ENCODE data around the gene MMP15. TPM values are rescaled to one million over a fixed set of nuclear protein-coding genes. Genes with fewer than 3 reads are reported as not detected.

The MMP15 gene
- total and polyA plus RNA-seq, 7 experiments from 2014 or later: 0.06 to 0.85 (median 0.47) TPM; not detected in 1

- Mint-ChIP-seq H3K27me3 (no peaks in the 10 kb centered on the region), H3K4me1 (peaks cover 24 to 70% (median 55%) of the 10 kb centered on the region in 7 donors), H3K4me3 (peak overlapping the region; percentile 70 to 91 (median 82)), H3K36me3 (peaks cover 0 to 11% (median 0%) of the 10 kb centered on the region in 5 donors), H3K27ac (peak overlapping the region; percentile 79 to 92 (median 85)), H3K9me3 (no peaks in the 10 kb centered on the region)
- peaks cover 51 to 55% of the 10 kb centered on the region in 2 donors for H3K4me1 ChIP-seq (ENCODE audit: control insufficient read depth in 2 of 2, insufficient read depth in 2 of 2, low read length in 2 of 2)
- ChIA-PET CTCF (interaction anchor here (0.7 to 6.6 kb wide), 3 partner anchors 92 to 168 kb away, joined by 3 to 43 read pairs (median 16); no protein-coding TSS in a partner anchor), POLR2A (interaction anchor here (0.9 to 1.0 kb wide), 2 partner anchors 10 to 1067 kb away, joined by 3 to 4 read pairs; no protein-coding TSS in a partner anchor)
- DNase-seq (peak in 8 of 9 donors; percentile 19 to 61 (median 32)), ATAC-seq (no peak)
- H3K36me3 ChIP-seq (ENCODE audit: control insufficient read depth in 2 of 3, insufficient read depth in 3 of 3, low read length in 3 of 3): peaks cover 0 to 45% (median 12%) of the 10 kb centered on the region in 3 experiments
- intact Hi-C loops (cut with micrococcal nuclease): loop anchor here in 1 of 2 donors (1.0 to 5.0 kb wide), 3 partner anchors 190 to 406 kb away; no protein-coding TSS in a partner anchor
- peak overlapping the region; percentile 85 for H3K27ac ChIP-seq (ENCODE audit: low read depth, low read length)
- H3K9me3 ChIP-seq (ENCODE audit: control insufficient read depth in 2 of 3, low read length in 3 of 3): no peaks in the 10 kb centered on the region
- peak overlapping the region; percentile 67 for H3K4me3 ChIP-seq (ENCODE audit: low read length)
- H3K27me3 ChIP-seq (ENCODE audit: control insufficient read depth in 2 of 2, insufficient read depth in 2 of 2, low read length in 2 of 2): no peaks in the 10 kb centered on the region
Measured at GRCh38 chr16:57998486-57998885, 27.1 kb upstream of the MMP15 start.

DNA sequence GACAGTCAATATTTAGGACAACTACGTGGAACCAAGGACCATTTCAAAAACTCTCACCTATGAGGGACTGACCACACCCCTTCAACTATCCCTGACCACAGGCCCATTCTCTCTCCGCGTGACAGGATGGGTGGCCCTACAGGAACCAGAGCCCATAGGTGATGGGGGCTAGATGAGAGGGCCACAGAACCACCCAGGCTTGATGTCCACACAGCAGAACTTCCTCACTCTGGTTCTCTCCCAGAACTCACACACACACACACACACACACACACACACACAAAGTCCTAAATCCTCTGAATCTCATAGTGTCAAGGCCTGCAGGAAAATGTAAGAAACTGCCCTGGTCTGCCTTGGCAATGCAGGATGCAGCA, 26.6 kb upstream of the MMP15 start:
- Mint-ChIP-seq H3K4me3 (peak overlapping the region; percentile 70 to 91 (median 82)), H3K9me3 (no peaks in the 10 kb centered on the region), H3K4me1 (peaks cover 27 to 73% (median 59%) of the 10 kb centered on the region in 7 donors), H3K27ac (peak overlapping the region; percentile 22 to 92 (median 83)), H3K27me3 (no peaks in the 10 kb centered on the region), H3K36me3 (peaks cover 0 to 11% (median 0%) of the 10 kb centered on the region in 5 donors)
- DNase-seq (no peak), ATAC-seq (no peak)
- intact Hi-C loops (cut with micrococcal nuclease): loop anchor here in 1 of 2 donors (1.0 to 5.0 kb wide), 3 partner anchors 191 to 407 kb away; no protein-coding TSS in a partner anchor
- CTCF ChIA-PET: interaction anchor here (0.7 to 6.6 kb wide), 4 partner anchors 24 to 168 kb away, joined by 3 to 43 read pairs (median 10); no protein-coding TSS in a partner anchor
- Histone ChIP-seq H3K4me3 (ENCODE audit: low read length) (peak overlapping the region; percentile 67), H3K4me1 (ENCODE audit: control insufficient read depth in 2 of 2, insufficient read depth in 2 of 2, low read length in 2 of 2) (peaks cover 51 to 55% of the 10 kb centered on the region in 2 donors), H3K27me3 (ENCODE audit: control insufficient read depth in 2 of 2, insufficient read depth in 2 of 2, low read length in 2 of 2) (no peaks in the 10 kb centered on the region), H3K27ac (ENCODE audit: low read depth, low read length) (peak overlapping the region; percentile 85), H3K36me3 (ENCODE audit: control insufficient read depth in 2 of 3, insufficient read depth in 3 of 3, low read length in 3 of 3) (peaks cover 0 to 41% (median 12%) of the 10 kb centered on the region in 3 experiments), H3K9me3 (ENCODE audit: control insufficient read depth in 2 of 3, low read length in 3 of 3) (no peaks in the 10 kb centered on the region)
- POLR2A ChIA-PET: interaction anchor here (0.6 to 2.7 kb wide), 4 partner anchors 10 to 1068 kb away, joined by 3 to 15 read pairs (median 4); no protein-coding TSS in a partner anchor

DNA sequence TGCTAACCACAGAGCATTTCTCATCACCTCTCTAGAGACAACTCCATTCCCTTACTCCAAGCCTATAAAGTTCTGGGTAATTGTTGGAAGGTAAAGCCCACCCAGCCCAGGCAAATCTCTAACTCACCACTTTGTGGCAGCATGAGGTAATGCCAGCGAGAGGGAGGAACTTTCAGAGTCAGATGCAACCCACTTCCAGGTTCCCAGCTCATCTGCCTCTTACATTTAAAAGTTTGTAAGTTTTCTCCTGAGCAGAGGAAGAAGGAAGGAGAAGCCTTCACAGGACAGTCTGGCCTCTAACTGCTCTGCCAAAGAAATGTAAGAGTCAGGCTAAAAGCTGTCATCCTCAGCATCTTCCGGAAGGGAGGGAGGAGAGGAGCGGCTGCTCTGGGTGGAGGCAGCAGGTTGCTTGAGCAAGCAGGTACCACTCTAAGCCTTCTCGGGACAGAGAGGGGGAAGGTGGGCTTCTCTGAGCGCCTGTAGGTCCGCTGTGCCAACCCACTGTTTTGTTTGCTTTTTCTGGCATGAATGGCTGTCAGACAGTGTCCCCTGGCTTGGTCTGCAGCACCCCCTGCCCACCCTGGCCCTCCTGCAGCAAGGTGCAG, 26.1 kb upstream of the MMP15 start:
- Mint-ChIP-seq H3K9me3 (no peaks in the 10 kb centered on the region), H3K4me3 (peak overlapping the region; percentile 70 to 91 (median 82)), H3K4me1 (peaks cover 30 to 74% (median 59%) of the 10 kb centered on the region in 7 donors), H3K27ac (peak overlapping the region; percentile 22 to 92 (median 83)), H3K27me3 (no peaks in the 10 kb centered on the region), H3K36me3 (peaks cover 0 to 12% (median 0%) of the 10 kb centered on the region in 5 donors)
- H3K27me3 ChIP-seq (ENCODE audit: control insufficient read depth in 2 of 2, insufficient read depth in 2 of 2, low read length in 2 of 2): no peaks in the 10 kb centered on the region
- H3K4me1 ChIP-seq (ENCODE audit: control insufficient read depth in 2 of 2, insufficient read depth in 2 of 2, low read length in 2 of 2): peaks cover 48 to 52% of the 10 kb centered on the region in 2 donors
- H3K27ac ChIP-seq (ENCODE audit: low read depth, low read length): peak overlapping the region; percentile 85
- ChIA-PET CTCF (interaction anchor here (0.7 to 6.6 kb wide), 4 partner anchors 11 to 99 kb away, joined by 4 to 43 read pairs (median 11); no protein-coding TSS in a partner anchor), POLR2A (interaction anchor here (0.6 to 2.7 kb wide), 6 partner anchors 9 to 1068 kb away, joined by 3 to 15 read pairs (median 4); no protein-coding TSS in a partner anchor)
- intact Hi-C loops (cut with micrococcal nuclease): loop anchor here in 1 of 2 donors (2.0 to 5.0 kb wide), 2 partner anchors 235 to 407 kb away; no protein-coding TSS in a partner anchor
- H3K4me3 ChIP-seq (ENCODE audit: low read length): peak overlapping the region; percentile 67
- H3K36me3 ChIP-seq (ENCODE audit: control insufficient read depth in 2 of 3, insufficient read depth in 3 of 3, low read length in 3 of 3): peaks cover 0 to 36% (median 12%) of the 10 kb centered on the region in 3 experiments
- DNase-seq (peak in 8 of 9 donors; percentile 35 to 61 (median 51)), ATAC-seq (peak; percentile 12)
- H3K9me3 ChIP-seq (ENCODE audit: control insufficient read depth in 2 of 3, low read length in 3 of 3): no peaks in the 10 kb centered on the region

DNA sequence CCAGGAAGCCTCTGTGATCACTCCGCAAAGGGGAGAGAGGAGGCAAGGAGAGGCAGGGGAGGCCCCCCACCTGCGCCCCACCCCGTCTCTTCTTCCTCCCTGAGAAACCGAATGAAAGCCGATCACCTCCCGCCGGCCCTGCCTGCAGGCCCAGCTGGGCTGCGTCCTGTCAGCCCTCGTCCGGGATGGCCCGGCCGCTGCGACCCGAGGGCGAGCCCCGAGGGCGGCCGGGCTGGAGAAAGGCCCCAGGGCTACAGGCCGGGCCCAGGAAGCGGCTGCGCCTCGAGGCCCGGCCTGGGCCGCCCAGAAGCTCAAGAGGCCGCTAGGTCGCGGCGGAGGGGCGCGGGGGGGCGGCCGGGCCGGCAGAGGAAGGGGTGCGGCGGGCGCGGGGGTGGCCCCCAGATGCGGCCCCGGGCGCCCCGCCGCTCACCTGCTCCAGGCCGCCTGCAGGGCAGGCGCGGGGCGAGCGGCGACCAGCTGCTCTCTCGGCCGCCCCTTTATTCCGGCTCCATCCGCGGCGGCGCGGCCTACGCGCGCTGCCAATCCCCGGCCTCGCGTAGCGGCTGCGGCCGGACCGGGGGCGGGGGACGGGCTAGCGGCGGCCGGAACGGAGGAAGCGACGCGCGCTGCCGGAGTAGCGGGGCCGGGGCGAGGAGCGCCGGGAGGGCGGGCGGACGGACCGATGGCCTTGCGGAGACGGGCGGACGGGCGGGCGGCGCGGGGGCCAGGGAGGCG, 25.4 kb upstream of the MMP15 start, which contains the start of gene ZNF319:
TSS of gene ZNF319 (minus strand) at position 702 of the 735 bp plus-strand sequence. CDS start 2,407 bp downstream, outside the sequence.
- peaks cover 0 to 12% (median 0%) of the 10 kb centered on the region in 5 donors for H3K36me3 Mint-ChIP-seq
- peak within 1 kb of the TSS; percentile 85 to 94 (median 92) for H3K4me3 Mint-ChIP-seq
- Histone ChIP-seq H3K4me1 (ENCODE audit: control insufficient read depth in 2 of 2, insufficient read depth in 2 of 2, low read length in 2 of 2) (peaks cover 42 to 46% of the 10 kb centered on the region in 2 donors), H3K27me3 (ENCODE audit: control insufficient read depth in 2 of 2, insufficient read depth in 2 of 2, low read length in 2 of 2) (no peaks in the 10 kb centered on the region), H3K9me3 (ENCODE audit: control insufficient read depth in 2 of 3, low read length in 3 of 3) (no peaks in the 10 kb centered on the region), H3K36me3 (ENCODE audit: control insufficient read depth in 2 of 3, insufficient read depth in 3 of 3, low read length in 3 of 3) (peaks cover 0 to 34% (median 12%) of the 10 kb centered on the region in 3 experiments), H3K4me3 (ENCODE audit: low read length) (peak within 1 kb of the TSS; percentile 98), H3K27ac (ENCODE audit: low read depth, low read length) (peak within 1 kb of the TSS; percentile 85)
- DNase-seq (peak in 2 of 9 donors; percentile 11 to 46), ATAC-seq (peak; percentile 23)
- H3K4me1 Mint-ChIP-seq: peaks cover 31 to 74% (median 61%) of the 10 kb centered on the region in 7 donors
- H3K9me3 Mint-ChIP-seq: no peaks in the 10 kb centered on the region
- H3K27me3 Mint-ChIP-seq: no peaks in the 10 kb centered on the region
- peak within 1 kb of the TSS; percentile 82 to 95 (median 91) for H3K27ac Mint-ChIP-seq
- POLR2A ChIA-PET: interaction anchor here (0.8 to 2.7 kb wide), 5 partner anchors 10 to 100 kb away, joined by 3 to 15 read pairs (median 3); no protein-coding TSS in a partner anchor
- intact Hi-C loops (cut with micrococcal nuclease): loop anchor here (1.0 to 10.0 kb wide), 12 partner anchors 15 to 1548 kb away; partner anchors contain the start of genes CSNK2A2 (in 1 of the 2), NUDT21 (in 1 of the 2) and OGFOD1 (in 1 of the 2)
- CTCF ChIA-PET: interaction anchor here (1.0 to 6.6 kb wide), 3 partner anchors 11 to 100 kb away, joined by 6 to 43 read pairs (median 16); no protein-coding TSS in a partner anchor

DNA sequence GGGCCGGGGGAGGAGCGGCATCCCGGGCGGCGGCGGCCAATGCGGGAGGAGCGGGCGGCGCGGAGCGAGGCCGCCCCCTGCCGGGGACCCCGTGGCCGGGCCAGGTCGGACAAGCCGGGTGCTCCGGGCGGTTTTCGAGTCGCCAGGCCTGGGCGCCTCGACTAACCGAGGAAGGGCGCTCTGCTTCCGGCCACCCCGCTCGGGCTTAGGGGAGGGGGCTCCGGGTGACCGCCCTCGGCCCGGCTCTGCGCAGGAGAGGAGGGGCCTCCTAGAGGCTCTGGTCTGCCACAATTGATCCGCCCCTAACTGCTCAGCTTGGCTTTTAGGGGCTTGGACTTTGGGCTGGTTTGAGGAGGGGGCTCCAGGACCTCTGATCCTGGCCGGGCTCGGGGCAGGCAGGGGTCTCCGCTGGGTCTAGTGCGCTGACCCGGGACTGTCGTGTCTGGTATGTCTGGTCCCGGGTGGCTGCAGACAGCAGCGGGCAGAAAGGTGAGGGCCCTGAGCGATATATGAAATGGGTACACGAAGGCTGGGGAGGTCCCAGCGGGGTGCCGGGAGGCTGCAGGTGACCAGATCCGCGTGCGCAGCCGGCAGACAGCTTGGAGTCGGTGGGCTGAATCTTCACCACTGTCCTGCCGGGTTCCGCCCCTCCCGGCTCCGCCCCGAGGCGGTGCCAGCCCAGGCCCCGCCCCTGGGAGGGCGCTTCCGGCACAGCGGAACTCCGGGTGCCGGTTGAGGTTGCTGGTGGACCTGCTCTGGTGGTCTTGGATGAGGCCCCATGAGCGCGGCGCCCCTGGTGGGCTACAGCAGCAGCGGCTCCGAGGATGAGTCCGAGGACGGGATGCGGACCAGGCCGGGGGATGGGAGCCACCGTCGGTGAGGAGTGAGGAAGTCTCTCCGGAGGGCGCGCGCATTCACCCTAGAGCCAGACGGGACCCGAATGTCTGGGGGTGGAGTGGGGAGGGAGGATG, 24.6 kb upstream of the MMP15 start, which contains the start of gene USB1:
TSS of gene USB1 (plus strand) at position 702 of the 971 bp plus-strand sequence. CDS start at position 779, 77 bp downstream.
- Mint-ChIP-seq H3K4me1 (peaks cover 31 to 75% (median 58%) of the 10 kb centered on the region in 7 donors), H3K27me3 (no peaks in the 10 kb centered on the region), H3K36me3 (peaks cover 0 to 15% (median 0%) of the 10 kb centered on the region in 5 donors), H3K4me3 (peak within 1 kb of the TSS; percentile 85 to 94 (median 92)), H3K9me3 (no peaks in the 10 kb centered on the region), H3K27ac (peak within 1 kb of the TSS; percentile 76 to 95 (median 90))
- ChIA-PET POLR2A (interaction anchor here (0.7 to 2.7 kb wide), 8 partner anchors 11 to 424 kb away, joined by 3 to 15 read pairs (median 3); no protein-coding TSS in a partner anchor), CTCF (interaction anchor here (0.6 to 6.6 kb wide), 4 partner anchors 9 to 100 kb away, joined by 3 to 43 read pairs (median 4); no protein-coding TSS in a partner anchor)
- intact Hi-C loops (cut with micrococcal nuclease): loop anchor here (1.0 to 10.0 kb wide), 18 partner anchors 16 to 1549 kb away; partner anchors contain the start of genes CFAP20 (in 2 of the 2), KATNB1 (in 2 of the 2), MMP15 (in 2 of the 2) and CSNK2A2 (in 1 of the 2)
- peaks cover 37% of the 10 kb centered on the region in 2 donors for H3K4me1 ChIP-seq (ENCODE audit: control insufficient read depth in 2 of 2, insufficient read depth in 2 of 2, low read length in 2 of 2)
- H3K4me3 ChIP-seq (ENCODE audit: low read length): peak within 1 kb of the TSS; percentile 98
- peak within 1 kb of the TSS; percentile 85 for H3K27ac ChIP-seq (ENCODE audit: low read depth, low read length)
- no peaks in the 10 kb centered on the region for H3K27me3 ChIP-seq (ENCODE audit: control insufficient read depth in 2 of 2, insufficient read depth in 2 of 2, low read length in 2 of 2)
- peaks cover 0 to 26% (median 10%) of the 10 kb centered on the region in 3 experiments for H3K36me3 ChIP-seq (ENCODE audit: control insufficient read depth in 2 of 3, insufficient read depth in 3 of 3, low read length in 3 of 3)
- DNase-seq (peak; percentile 74 to 96 (median 86)), ATAC-seq (peak; percentile 87)
- no peaks in the 10 kb centered on the region for H3K9me3 ChIP-seq (ENCODE audit: control insufficient read depth in 2 of 3, low read length in 3 of 3)

Measured in naive thymus-derived CD4-positive, alpha-beta T cell (primary cell).